ENCODE results near the gene GPAT3.
"Not testable (repeated sequence)": the region's sequence is repeated elsewhere in the genome, so short reads cannot be mapped to it uniquely, and the experiment has no call there.

The GPAT3 gene

DNA sequence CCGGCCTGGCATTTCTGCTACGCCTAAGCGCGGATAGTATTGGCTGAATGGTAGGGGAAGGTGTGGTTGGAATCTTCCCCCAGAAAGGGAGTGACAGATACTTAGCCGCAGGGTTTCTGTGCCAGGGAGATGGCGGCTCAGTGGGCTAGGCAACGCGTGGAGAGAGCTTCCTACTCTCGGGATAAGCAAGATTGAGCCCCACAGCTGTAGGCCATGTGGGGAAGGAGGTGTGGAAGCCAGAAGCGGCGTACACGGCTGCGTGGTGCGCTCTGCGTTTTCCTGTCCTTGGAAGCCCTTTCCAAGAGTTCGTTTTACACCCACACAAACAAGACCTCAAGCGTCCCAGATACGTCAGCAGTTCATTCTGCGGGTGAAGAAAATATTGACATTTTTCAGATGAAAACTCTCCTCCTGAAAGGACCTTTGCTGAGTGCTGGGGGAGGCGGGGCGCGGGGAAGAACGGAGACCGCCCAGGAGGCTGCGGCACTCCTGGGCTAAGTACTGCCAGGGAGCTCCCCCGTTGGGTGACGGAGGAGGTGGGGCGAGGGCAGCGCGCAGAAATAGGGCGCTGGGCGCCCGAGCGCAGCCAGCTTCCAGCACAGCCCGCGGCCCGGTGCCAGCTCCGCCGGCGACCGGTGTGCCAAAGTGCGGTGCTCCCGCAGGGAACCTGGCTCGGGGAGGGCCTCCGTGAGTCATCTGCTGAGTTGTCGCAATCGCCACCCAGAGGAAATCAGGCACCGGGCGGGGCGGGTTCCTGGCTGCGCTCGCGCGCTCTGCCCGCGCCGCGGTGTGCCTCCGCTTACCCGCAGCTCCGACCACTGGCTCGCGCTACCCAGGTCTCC lies at the start of gene GPAT3:
Gene GPAT3, plus strand, starts transcription at position 589 of the 842 bp plus-strand sequence. CDS start 515 bp downstream, outside the sequence.
- Histone ChIP-seq H3K36me3 (ENCODE audit: control insufficient read depth, insufficient read depth, low read length) (no peaks in the 10 kb centered on the region), H3K27me3 (ENCODE audit: control insufficient read depth, insufficient read depth, low read length) (no peaks in the 10 kb centered on the region), H3K27ac (ENCODE audit: low read depth, low read length) (peak within 1 kb of the TSS; percentile 75), H3K4me3 (ENCODE audit: low read length) (peak within 1 kb of the TSS; percentile 90), H3K4me1 (ENCODE audit: control insufficient read depth, insufficient read depth, low read length) (peaks cover 6% of the 10 kb centered on the region), H3K9ac (ENCODE audit: low read length) (peak within 1 kb of the TSS; percentile 60)

GRCh38 chr4:83486457-83487129 lies 49.3 kb upstream of the GPAT3 start:
- H3K36me3 ChIP-seq (ENCODE audit: control insufficient read depth, insufficient read depth, low read length), result no peaks in the 10 kb centered on the region
- no peak overlapping the region for H3K9ac ChIP-seq (ENCODE audit: low read length)
- no peak overlapping the region for H3K27ac ChIP-seq (ENCODE audit: low read depth, low read length)
- peaks cover 7% of the 10 kb centered on the region for H3K4me1 ChIP-seq (ENCODE audit: control insufficient read depth, insufficient read depth, low read length)
- no peaks in the 10 kb centered on the region for H3K27me3 ChIP-seq (ENCODE audit: control insufficient read depth, insufficient read depth, low read length)
- H3K4me3 ChIP-seq (ENCODE audit: low read length), result no peak overlapping the region

DNA sequence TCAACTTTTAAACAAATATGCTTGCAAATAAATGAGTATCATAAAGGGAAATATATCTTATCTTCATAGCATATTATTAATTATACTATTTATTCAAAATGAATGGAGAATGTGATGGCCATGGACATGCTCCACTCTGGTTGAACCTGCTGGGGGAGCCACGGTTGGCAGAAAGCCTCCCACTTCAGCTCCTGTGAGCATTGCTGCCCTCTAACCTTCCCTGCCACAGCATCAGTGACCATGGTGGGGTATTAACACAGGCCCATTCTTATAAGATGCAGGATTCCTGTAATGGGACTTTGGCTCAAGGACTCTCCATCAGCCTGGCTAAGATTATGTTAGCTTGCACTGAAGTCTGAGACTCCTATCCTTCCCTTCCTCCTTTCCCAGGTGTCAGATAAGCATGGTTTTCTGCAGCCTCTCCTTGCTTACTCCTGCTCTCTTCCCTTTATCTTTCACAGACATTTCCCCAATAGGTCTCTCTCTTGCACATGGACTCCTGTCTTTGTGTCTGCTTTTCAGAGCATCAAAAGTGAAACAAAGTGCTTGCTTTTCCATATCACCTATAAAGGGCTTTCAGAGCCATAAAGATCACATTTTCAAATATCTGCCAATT lies 46.1 kb upstream of the GPAT3 start:
- Histone ChIP-seq H3K27me3 (ENCODE audit: control insufficient read depth, insufficient read depth, low read length) (no peaks in the 10 kb centered on the region), H3K36me3 (ENCODE audit: control insufficient read depth, insufficient read depth, low read length) (no peaks in the 10 kb centered on the region), H3K27ac (ENCODE audit: low read depth, low read length) (no peak overlapping the region), H3K4me1 (ENCODE audit: control insufficient read depth, insufficient read depth, low read length) (peaks cover 3% of the 10 kb centered on the region), H3K4me3 (ENCODE audit: low read length) (no peak overlapping the region), H3K9ac (ENCODE audit: low read length) (no peak overlapping the region)

DNA sequence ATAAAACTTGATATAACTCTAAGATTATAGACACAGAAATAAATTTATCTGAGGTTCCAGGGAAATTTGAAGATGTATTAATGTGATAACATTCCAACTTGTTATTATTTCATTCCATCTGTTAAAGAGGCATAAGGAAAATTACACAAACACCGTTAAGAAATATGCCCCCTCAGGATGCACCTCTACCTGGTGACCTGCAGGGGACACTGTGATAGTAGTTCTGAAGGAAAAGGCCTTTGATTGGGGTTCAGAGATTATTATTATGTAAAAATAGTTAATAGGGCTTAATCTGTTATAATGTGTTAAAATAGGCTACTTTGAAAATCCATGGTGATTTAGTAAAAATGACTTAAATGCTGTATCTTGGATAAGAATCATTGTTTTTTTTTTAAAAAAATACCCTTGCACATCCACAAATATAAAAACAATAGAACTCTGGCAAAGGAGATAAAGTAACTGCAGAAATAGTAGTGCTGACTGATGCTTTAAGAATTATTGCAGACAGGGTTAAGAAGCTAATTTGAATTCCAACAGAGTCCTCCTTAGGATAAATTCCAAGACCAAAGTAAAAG lies 44.9 kb upstream of the GPAT3 start:
- H3K4me3 ChIP-seq (ENCODE audit: low read length), result no peak overlapping the region
- no peaks in the 10 kb centered on the region for H3K36me3 ChIP-seq (ENCODE audit: control insufficient read depth, insufficient read depth, low read length)
- no peaks in the 10 kb centered on the region for H3K4me1 ChIP-seq (ENCODE audit: control insufficient read depth, insufficient read depth, low read length)
- H3K9ac ChIP-seq (ENCODE audit: low read length), result no peak overlapping the region
- H3K27me3 ChIP-seq (ENCODE audit: control insufficient read depth, insufficient read depth, low read length), result no peaks in the 10 kb centered on the region
- H3K27ac ChIP-seq (ENCODE audit: low read depth, low read length), result no peak overlapping the region

- H3K36me3 ChIP-seq (ENCODE audit: control insufficient read depth, insufficient read depth, low read length); H3K4me1 ChIP-seq (ENCODE audit: control insufficient read depth, insufficient read depth, low read length); H3K4me3 ChIP-seq (ENCODE audit: low read length); H3K27me3 ChIP-seq (ENCODE audit: control insufficient read depth, insufficient read depth, low read length); H3K9ac ChIP-seq (ENCODE audit: low read length); H3K27ac ChIP-seq (ENCODE audit: low read depth, low read length): not testable (repeated sequence)
Observed at GRCh38 chr4:83496085-83496917, 39.6 kb upstream of the GPAT3 start.

DNA sequence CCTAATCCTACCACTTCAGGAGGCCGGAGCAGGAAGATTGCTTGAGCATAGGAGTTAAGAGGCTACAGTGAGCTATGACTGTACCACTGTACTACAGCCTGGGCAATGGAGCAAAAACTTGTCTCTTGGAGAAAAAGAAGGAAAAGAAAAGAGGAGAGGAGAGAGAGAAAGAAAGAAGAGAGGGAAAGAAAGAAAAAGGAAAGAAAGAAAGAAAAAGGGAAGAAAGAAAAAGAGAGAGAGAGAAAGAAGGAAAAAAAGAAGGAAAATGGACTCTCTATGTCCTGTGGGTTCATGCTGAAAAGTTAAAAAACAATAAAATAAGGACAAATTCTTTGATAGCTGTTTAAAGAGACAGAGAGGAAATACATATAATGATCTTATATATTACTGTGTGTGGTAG lies 37.7 kb upstream of the GPAT3 start:
- no peak overlapping the region for H3K27ac ChIP-seq (ENCODE audit: low read depth, low read length)
- H3K27me3 ChIP-seq (ENCODE audit: control insufficient read depth, insufficient read depth, low read length), result no peaks in the 10 kb centered on the region
- H3K9ac ChIP-seq (ENCODE audit: low read length), result no peak overlapping the region
- no peaks in the 10 kb centered on the region for H3K4me1 ChIP-seq (ENCODE audit: control insufficient read depth, insufficient read depth, low read length)
- H3K36me3 ChIP-seq (ENCODE audit: control insufficient read depth, insufficient read depth, low read length), result no peaks in the 10 kb centered on the region
- no peak overlapping the region for H3K4me3 ChIP-seq (ENCODE audit: low read length)

DNA sequence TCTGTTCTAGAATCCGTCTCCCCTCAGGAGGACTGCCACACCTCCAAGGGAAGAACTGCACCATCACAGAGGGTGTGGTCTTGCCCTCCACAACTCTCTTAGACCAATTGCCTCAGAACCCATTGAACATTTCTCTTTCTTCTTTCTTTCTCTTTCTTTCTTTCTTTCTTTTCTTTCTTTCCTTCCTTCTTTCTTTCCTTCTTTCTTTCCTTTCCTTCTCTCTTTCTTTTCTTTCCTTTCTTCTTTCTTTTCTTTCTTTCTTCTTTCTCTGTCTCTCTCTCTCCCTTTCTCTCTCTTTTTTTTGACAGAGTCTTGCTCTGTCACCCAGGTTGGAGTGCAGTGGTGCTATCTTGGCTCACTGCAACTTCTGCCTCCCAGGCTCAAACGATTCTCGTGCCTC lies 34.2 kb upstream of the GPAT3 start:
- not testable (repeated sequence) for H3K27ac ChIP-seq (ENCODE audit: low read depth, low read length); H3K27me3 ChIP-seq (ENCODE audit: control insufficient read depth, insufficient read depth, low read length); H3K36me3 ChIP-seq (ENCODE audit: control insufficient read depth, insufficient read depth, low read length); H3K9ac ChIP-seq (ENCODE audit: low read length); H3K4me1 ChIP-seq (ENCODE audit: control insufficient read depth, insufficient read depth, low read length); H3K4me3 ChIP-seq (ENCODE audit: low read length)

GRCh38 chr4:83503974-83504373 lies 31.9 kb upstream of the GPAT3 start:
- Histone ChIP-seq H3K9ac (ENCODE audit: low read length) (no peak overlapping the region), H3K27me3 (ENCODE audit: control insufficient read depth, insufficient read depth, low read length) (no peaks in the 10 kb centered on the region), H3K4me3 (ENCODE audit: low read length) (no peak overlapping the region), H3K27ac (ENCODE audit: low read depth, low read length) (no peak overlapping the region), H3K36me3 (ENCODE audit: control insufficient read depth, insufficient read depth, low read length) (no peaks in the 10 kb centered on the region), H3K4me1 (ENCODE audit: control insufficient read depth, insufficient read depth, low read length) (no peaks in the 10 kb centered on the region)

DNA sequence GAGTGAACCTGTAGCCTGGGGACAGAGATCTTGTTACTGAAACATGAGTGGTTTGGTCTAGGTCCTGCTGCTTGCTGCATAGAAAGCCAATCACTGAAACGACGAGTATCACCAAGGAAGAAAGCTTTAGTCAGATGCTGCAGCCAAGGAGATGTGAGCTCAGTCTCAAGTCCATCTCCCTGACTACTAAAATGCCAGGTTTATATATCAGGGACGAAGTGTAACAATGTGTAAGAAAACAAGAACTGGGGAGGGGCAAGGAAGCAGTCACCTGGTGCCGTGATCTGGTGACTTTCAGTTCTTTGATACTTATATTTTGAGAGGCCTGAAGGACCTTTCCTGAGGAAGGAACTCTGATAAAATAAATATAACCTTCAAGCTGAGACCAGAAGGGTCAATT lies 31.4 kb upstream of the GPAT3 start:
- Histone ChIP-seq H3K4me3 (ENCODE audit: low read length) (no peak overlapping the region), H3K27me3 (ENCODE audit: control insufficient read depth, insufficient read depth, low read length) (no peaks in the 10 kb centered on the region), H3K36me3 (ENCODE audit: control insufficient read depth, insufficient read depth, low read length) (no peaks in the 10 kb centered on the region), H3K27ac (ENCODE audit: low read depth, low read length) (no peak overlapping the region), H3K9ac (ENCODE audit: low read length) (no peak overlapping the region), H3K4me1 (ENCODE audit: control insufficient read depth, insufficient read depth, low read length) (no peaks in the 10 kb centered on the region)

DNA sequence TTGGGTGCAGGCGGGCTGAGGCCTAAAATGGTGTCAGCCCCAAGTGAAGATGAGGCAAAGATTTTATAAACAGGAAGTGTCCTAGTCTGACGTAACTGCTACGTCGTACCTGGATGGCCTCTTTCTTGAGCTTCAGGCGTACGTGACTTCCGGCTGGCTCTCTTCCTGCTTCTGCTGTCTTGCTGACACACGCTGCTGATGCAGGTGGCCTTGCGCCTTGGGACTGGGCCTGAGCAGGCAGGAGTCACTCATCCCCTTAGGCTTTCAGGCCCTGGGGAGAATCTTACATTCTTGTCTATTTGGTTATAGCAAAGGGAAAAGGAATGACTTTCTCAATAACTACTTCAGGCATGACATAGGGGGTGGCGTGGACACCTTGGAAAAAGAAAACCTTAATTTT lies 30.9 kb upstream of the GPAT3 start:
- Histone ChIP-seq H3K27me3 (ENCODE audit: control insufficient read depth, insufficient read depth, low read length) (no peaks in the 10 kb centered on the region), H3K36me3 (ENCODE audit: control insufficient read depth, insufficient read depth, low read length) (no peaks in the 10 kb centered on the region), H3K4me1 (ENCODE audit: control insufficient read depth, insufficient read depth, low read length) (no peaks in the 10 kb centered on the region), H3K4me3 (ENCODE audit: low read length) (no peak overlapping the region), H3K27ac (ENCODE audit: low read depth, low read length) (no peak overlapping the region), H3K9ac (ENCODE audit: low read length) (no peak overlapping the region)

- H3K27ac ChIP-seq (ENCODE audit: low read depth, low read length); H3K27me3 ChIP-seq (ENCODE audit: control insufficient read depth, insufficient read depth, low read length); H3K4me1 ChIP-seq (ENCODE audit: control insufficient read depth, insufficient read depth, low read length): not testable (repeated sequence)
Observed at GRCh38 chr4:83509156-83509585, 26.7 kb upstream of the GPAT3 start.

DNA sequence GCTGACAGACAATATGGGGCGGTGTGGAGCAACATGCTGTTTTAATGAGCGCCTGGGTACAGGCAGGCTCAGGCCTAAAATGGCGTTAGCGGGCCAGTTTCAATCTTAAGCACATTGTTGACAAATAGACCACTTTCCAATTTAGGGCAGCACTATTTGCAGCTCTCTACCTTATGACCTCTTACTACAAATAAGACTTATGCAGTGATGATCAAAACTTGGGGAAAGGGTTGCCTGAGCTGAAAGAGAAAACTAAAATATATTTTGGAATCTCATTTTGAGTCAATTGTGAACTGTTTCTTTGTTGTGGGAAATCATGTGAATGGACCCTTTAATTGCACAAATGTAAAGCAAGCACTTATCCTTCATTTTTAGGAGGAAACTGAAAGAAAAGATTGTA lies 25.5 kb upstream of the GPAT3 start:
- H3K27ac ChIP-seq (ENCODE audit: low read depth, low read length), result no peak overlapping the region
- H3K4me1 ChIP-seq (ENCODE audit: control insufficient read depth, insufficient read depth, low read length), result no peaks in the 10 kb centered on the region
- no peak overlapping the region for H3K9ac ChIP-seq (ENCODE audit: low read length)
- no peak overlapping the region for H3K4me3 ChIP-seq (ENCODE audit: low read length)
- H3K27me3 ChIP-seq (ENCODE audit: control insufficient read depth, insufficient read depth, low read length), result no peaks in the 10 kb centered on the region
- H3K36me3 ChIP-seq (ENCODE audit: control insufficient read depth, insufficient read depth, low read length), result no peaks in the 10 kb centered on the region

More at GRCh38 chr4:83509156-83509585, 26.7 kb upstream of the GPAT3 start:
- H3K36me3 ChIP-seq (ENCODE audit: control insufficient read depth, insufficient read depth, low read length); H3K9ac ChIP-seq (ENCODE audit: low read length); H3K4me3 ChIP-seq (ENCODE audit: low read length): not testable (repeated sequence)
